ENCODE data around the gene LAPTM5. TPM values are rescaled to one million over a fixed set of nuclear protein-coding genes. Genes with fewer than 3 reads are reported as not detected.
"Not testable (repeated sequence)": the region's sequence is repeated elsewhere in the genome, so short reads cannot be mapped to it uniquely, and the experiment has no call there.

LAPTM5 gene
- total RNA-seq (2014; rRNA removed; shearing (Covaris generic)) = 0.50 and 1.5 TPM in 2 replicates
- polyA plus RNA-seq (2015; cell fraction: cytosol; rRNA removed) = 0.79 and 0.81 TPM in 2 replicates
- polyA plus RNA-seq (2015; cell fraction: nucleus; rRNA removed) = 0.42 and 1.3 TPM in 2 replicates

GRCh38 chr1:30757352-30758120 is at the start of gene LAPTM5:
Gene LAPTM5 (minus strand): TSS chr1:30757774. CDS start chr1:30757745, 29 bp downstream.
- DNase-seq (ENCODE audit: low read depth) = no peak

- no peak for DNase-seq (ENCODE audit: low read depth)
These were observed 49.1 kb upstream of the LAPTM5 start for GRCh38 chr1:30806381-30807317.

- no peak for DNase-seq (ENCODE audit: low read depth)
These were observed 47.9 kb upstream of the LAPTM5 start for GRCh38 chr1:30805304-30806003.

GRCh38 chr1:30804822-30805221 is 47.2 kb upstream of the LAPTM5 start:
- no peak for DNase-seq (ENCODE audit: low read depth)

- DNase-seq (ENCODE audit: low read depth) = no peak
These were observed 46.8 kb upstream of the LAPTM5 start for GRCh38 chr1:30804352-30804751.

- no peak for DNase-seq (ENCODE audit: low read depth)
These were observed 46.0 kb upstream of the LAPTM5 start for GRCh38 chr1:30803562-30803961.

- peak; percentile 66 for DNase-seq (ENCODE audit: low read depth)
These were observed 44.2 kb upstream of the LAPTM5 start for GRCh38 chr1:30801771-30802198.

- no peak for DNase-seq (ENCODE audit: low read depth)
These were observed 41.6 kb upstream of the LAPTM5 start for GRCh38 chr1:30799233-30799511.

GRCh38 chr1:30798389-30799232 is 41.0 kb upstream of the LAPTM5 start:
- DNase-seq (ENCODE audit: low read depth) = no peak

GRCh38 chr1:30795026-30795425 is 37.5 kb upstream of the LAPTM5 start:
- DNase-seq (ENCODE audit: low read depth) = no peak

GRCh38 chr1:30794260-30794659 is 36.7 kb upstream of the LAPTM5 start:
- no peak for DNase-seq (ENCODE audit: low read depth)

- no peak for DNase-seq (ENCODE audit: low read depth)
These were observed 35.6 kb upstream of the LAPTM5 start for GRCh38 chr1:30793209-30793608.

GRCh38 chr1:30791868-30792267 is 34.3 kb upstream of the LAPTM5 start:
- no peak for DNase-seq (ENCODE audit: low read depth)

GRCh38 chr1:30790850-30791778 is 33.5 kb upstream of the LAPTM5 start:
- no peak for DNase-seq (ENCODE audit: low read depth)

GRCh38 chr1:30790256-30790525 is 32.6 kb upstream of the LAPTM5 start:
- not testable (repeated sequence) for DNase-seq (ENCODE audit: low read depth)

GRCh38 chr1:30789388-30790255 is 32.0 kb upstream of the LAPTM5 start:
- DNase-seq (ENCODE audit: low read depth) = no peak

- DNase-seq (ENCODE audit: low read depth) = peak; percentile 27
These were observed 31.2 kb upstream of the LAPTM5 start for GRCh38 chr1:30788580-30789387.

Data from HT1080 (cell line).